IPS-18c (cell line): ENCODE measurements around the gene GNG2.

ENCODE experiments used
- H3K4me3 ChIP-seq: 2 replicates; pipeline ENCODE4 v1.7.0; 2013; ENCODE audit warnings: low read depth, mild to moderate bottlenecking, low read length, moderate library complexity; ENCODE audit not compliant: insufficient read depth
- H3K9me3 ChIP-seq: one replicate; pipeline ENCODE4 v1.6.1; 2013; ENCODE audit warnings: mild to moderate bottlenecking, low read length, moderate library complexity; ENCODE audit not compliant: control insufficient read depth, insufficient read depth

GNG2 gene

DNA sequence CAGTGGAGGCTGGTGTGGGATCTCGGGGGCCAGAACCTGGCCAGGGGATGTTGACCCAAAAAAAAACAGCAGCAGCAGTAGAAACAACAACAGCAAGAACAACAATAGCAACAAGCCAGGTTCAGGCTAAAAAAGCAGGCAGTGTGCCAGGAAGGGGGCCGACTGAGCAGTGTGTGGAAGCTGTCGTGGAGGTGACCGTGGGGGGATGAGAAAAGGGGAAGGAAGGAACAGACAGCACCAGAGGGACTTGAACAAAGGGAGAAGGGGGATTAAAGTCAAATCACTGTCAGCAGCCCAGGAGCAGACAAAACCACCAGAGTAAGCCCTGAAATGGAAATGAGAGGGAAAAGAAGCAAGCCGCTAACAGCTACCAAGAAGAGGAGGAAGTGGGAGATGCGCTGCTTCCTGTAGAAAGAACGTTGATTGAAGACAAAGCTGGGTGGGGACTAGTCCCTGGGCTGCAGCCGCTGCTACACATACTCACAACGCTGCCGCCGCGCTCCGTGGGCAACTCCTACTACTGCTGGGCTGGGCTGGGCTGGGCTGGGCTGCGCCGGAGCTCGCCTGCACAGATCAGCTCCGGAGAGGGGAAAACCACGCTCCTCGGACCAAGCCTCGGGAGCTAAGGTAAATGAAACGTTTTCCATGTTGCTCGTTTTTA is at the start of gene GNG2:
Gene GNG2, plus strand, starts transcription at position 449 of the 661 bp plus-strand sequence. CDS start 90,067 bp downstream, outside the sequence.
- peak within 1 kb of the TSS; percentile 76 for H3K4me3 ChIP-seq

GRCh38 chr14:51811706-51812105 is 48.7 kb upstream of the GNG2 start:
- Histone ChIP-seq H3K4me3 (no peak overlapping the region), H3K9me3 (no peaks in the 10 kb centered on the region)

More for the DNA sequence above, at the start of gene GNG2:
- no peaks in the 10 kb centered on the region for H3K9me3 ChIP-seq

- no peaks in the 10 kb centered on the region for H3K9me3 ChIP-seq
- no peak overlapping the region for H3K4me3 ChIP-seq
These were observed 44.4 kb upstream of the GNG2 start for GRCh38 chr14:51816031-51816430.

GRCh38 chr14:51817326-51817725 is 43.1 kb upstream of the GNG2 start:
- Histone ChIP-seq H3K9me3 (no peaks in the 10 kb centered on the region), H3K4me3 (no peak overlapping the region)

DNA sequence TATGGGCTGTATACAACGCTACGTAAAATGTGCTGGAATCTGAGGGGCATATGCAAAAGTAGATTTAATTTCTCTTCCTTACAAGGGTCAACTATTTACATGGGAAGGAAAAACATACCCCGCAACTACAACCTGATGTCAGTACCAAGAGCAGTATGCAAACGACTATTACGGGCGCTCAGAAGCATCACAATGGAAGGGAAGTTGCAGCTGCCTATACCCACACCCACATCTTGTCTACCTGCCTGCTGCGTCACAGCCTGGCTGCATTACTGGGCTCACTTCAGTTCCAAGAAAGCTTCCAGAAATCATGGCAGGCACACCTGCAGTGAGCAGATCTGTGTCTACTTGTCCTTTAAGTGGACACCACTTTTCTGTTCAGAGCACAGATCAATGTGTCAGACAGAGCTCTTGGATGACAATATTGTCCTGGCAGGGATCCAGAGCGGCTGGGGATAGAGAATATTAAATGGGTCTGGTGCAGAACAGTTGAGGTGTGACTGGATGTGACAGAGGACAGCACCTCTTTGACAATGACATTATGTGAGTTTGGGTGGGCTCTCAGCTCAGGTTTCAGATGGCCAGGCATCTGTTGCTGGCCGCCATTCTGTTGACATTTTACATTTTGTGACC is 41.5 kb upstream of the GNG2 start:
- Histone ChIP-seq H3K9me3 (no peaks in the 10 kb centered on the region), H3K4me3 (no peak overlapping the region)

- H3K4me3 ChIP-seq: no peak overlapping the region
- H3K9me3 ChIP-seq: no peaks in the 10 kb centered on the region
These were observed 38.6 kb upstream of the GNG2 start for GRCh38 chr14:51821822-51822221.

DNA sequence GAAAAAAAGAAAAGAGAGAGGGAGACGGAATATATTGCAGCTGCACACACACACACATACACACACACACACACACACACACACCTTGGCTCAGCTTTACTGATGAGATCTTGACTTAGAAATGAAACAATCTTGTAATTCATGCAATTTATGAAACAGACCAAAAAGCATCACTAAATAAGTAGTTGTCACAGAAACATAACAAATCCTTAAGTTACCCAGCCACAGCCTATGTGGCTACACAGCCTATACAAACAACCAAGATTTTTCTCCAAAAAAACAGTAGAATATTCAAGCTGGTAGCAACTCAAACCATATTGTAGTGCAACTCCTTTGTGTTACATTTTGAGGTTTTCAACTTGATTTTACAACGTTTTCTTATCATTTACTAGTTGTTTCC is 37.9 kb upstream of the GNG2 start:
- H3K9me3 ChIP-seq: no peaks in the 10 kb centered on the region
- no peak overlapping the region for H3K4me3 ChIP-seq

DNA sequence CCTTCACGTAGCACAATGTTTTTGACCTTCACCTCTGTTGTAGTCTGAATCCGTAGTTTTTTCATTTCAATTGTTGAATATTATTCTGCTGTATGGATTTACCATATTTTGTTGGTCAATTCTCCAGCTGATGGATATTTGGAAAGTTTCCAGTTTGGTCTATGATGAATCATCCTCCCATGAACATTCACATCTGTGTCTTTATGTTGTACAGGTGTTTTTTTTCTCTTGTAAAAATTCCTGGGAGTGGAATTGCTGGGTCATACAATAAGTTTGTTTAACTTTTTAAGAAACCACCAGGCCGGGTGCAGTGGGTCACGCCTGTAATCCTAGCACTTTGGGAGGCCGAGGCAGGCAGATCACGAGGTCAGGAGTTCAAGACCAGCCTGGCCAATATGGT is 36.7 kb upstream of the GNG2 start:
- no peak overlapping the region for H3K4me3 ChIP-seq
- no peaks in the 10 kb centered on the region for H3K9me3 ChIP-seq

DNA sequence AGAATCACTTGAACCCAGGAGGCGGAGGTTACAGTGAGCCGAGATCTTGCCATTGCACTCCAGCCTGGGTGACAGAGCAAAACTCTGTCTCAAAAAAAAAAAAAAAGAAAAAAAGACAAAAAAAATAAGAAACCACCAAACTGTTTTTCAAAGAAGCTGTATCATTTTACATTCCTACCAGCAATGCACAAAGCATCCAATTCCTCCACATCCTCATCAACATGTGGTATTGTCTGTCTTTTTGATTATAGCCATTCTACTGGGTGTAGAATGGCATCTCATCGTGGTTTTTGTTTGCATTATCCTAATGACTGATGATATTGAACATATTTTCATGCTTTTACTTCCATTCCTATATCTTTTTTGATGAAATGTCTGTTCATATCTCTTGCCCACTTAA is 36.2 kb upstream of the GNG2 start:
- Histone ChIP-seq H3K9me3 (no peaks in the 10 kb centered on the region), H3K4me3 (no peak overlapping the region)

GRCh38 chr14:51825926-51826325 is 34.5 kb upstream of the GNG2 start:
- H3K9me3 ChIP-seq: no peaks in the 10 kb centered on the region
- no peak overlapping the region for H3K4me3 ChIP-seq

DNA sequence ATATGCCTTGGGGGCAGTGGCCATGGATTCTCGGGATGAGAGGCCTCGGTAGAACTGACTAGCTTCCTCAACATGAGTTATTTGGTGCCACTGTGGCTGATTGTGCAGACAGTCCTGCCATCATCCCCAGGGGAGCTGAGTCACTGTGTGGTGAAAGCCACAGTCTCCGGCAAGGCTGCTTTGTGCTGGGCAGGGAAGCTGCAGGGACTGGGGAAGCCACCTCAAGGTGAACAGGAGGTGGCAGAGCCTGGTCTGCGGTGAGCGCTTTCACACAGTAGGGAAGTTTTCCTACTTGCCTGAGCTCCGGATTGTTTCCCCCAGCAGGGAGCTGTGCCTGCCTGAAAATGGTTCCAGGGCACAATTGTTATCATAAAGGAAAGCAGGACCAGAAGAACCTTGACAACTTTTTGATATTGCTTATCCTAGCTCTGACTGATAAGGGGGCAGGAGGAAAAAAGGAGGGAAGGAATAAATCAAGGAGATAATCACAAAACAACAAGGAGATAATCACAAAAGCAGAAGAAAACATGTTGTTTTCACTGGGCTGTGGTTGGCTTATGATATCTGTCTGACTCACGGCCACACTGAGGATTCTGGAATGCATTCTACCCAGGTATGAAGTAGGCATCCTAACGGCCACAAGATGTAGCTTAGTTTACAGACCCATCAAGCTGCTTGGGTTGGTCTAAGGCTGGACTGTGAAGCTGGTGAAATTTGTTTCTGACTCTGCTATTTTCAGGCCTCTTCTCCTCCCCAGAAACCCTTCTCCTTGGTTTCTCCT is 32.2 kb upstream of the GNG2 start:
- Histone ChIP-seq H3K4me3 (no peak overlapping the region), H3K9me3 (no peaks in the 10 kb centered on the region)

- no peaks in the 10 kb centered on the region for H3K9me3 ChIP-seq
- H3K4me3 ChIP-seq: no peak overlapping the region
These were observed 26.2 kb upstream of the GNG2 start for GRCh38 chr14:51834240-51834639.

DNA sequence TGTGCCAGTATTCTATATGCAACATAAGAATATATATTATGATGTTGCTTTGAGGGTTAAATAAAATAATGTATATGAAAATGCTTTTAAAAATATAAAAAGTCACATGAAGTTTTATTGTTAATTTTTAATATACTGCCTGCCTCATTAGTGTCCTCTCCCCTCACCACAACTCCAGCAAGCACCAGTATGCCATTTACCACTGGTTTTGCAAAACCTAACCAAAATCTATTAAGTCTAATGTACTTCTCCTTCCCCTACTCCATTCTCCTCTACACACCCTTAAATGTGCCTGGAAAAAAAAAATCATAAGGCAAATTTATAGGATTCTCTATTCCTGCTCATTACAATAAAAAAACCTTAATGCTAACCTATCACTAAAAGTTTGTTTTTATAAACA is 24.0 kb upstream of the GNG2 start:
- H3K4me3 ChIP-seq: no peak overlapping the region
- no peaks in the 10 kb centered on the region for H3K9me3 ChIP-seq

GRCh38 chr14:51844081-51844881 is 16.1 kb upstream of the GNG2 start:
- Histone ChIP-seq H3K4me3 (no peak overlapping the region), H3K9me3 (no peaks in the 10 kb centered on the region)

- no peaks in the 10 kb centered on the region for H3K9me3 ChIP-seq
- H3K4me3 ChIP-seq: no peak overlapping the region
These were observed 14.6 kb upstream of the GNG2 start for GRCh38 chr14:51845811-51846210.

GRCh38 chr14:51846631-51847488 is 13.6 kb upstream of the GNG2 start:
- no peaks in the 10 kb centered on the region for H3K9me3 ChIP-seq
- H3K4me3 ChIP-seq: peak overlapping the region; percentile 22; the same call in 1 of the 2 replicates

DNA sequence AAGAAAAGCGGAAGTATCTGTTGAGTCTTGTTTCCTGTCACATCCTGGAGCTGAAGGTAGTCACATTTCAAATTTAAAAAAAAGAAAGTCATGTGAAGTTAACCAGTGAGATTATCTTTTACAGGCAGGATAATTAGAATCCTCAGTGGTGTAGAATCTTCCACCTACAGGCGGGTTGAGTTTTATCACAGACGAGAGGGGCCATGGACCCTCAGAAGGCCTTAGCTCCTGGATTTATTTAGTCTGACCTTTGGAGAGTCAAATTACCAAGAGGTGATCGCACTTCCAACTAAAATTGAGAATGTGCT is 13.0 kb upstream of the GNG2 start:
- Histone ChIP-seq H3K9me3 (no peaks in the 10 kb centered on the region), H3K4me3 (no peak overlapping the region)
